ENCODE results near the gene CHCHD4. TPM values are rescaled to one million over a fixed set of nuclear protein-coding genes. Genes with fewer than 3 reads are reported as not detected.

Gene CHCHD4
- total RNA-seq, 1 experiment from 2014 or later: 13.8 TPM

- CTCF ChIA-PET: no interaction called here
Observed at GRCh38 chr3:14147617-14148016, 22.9 kb upstream of the CHCHD4 start.

GRCh38 chr3:14147066-14147435, 22.4 kb upstream of the CHCHD4 start:
- in situ Hi-C loops (cut with HindIII; ENCODE audit: low pct_unique_long_range_greater_than_20kb, low sequenced_read_pairs): no loop called here

More at GRCh38 chr3:14147617-14148016, 22.9 kb upstream of the CHCHD4 start:
- TF ChIP-seq CTCF (IDR thresholded peaks at IDR 0.05) (no peak), SIN3A (IDR thresholded peaks at IDR 0.05; ENCODE audit: borderline replicate concordance, insufficient read depth, low read depth, low read length) (no peak), REST (IDR thresholded peaks at IDR 0.05; ENCODE audit: insufficient read depth in 1 of 2, low read depth in 2 of 2, low read length in 1 of 2) (no peak), POLR2AphosphoS5 (IDR thresholded peaks at IDR 0.05; ENCODE audit: low read depth, low read length) (no peak), TCF7L2 (IDR thresholded peaks at IDR 0.05; ENCODE audit: low read depth, low read length) (no peak)
- intact Hi-C loops (cut with micrococcal nuclease; ENCODE audit: unreplicated experiment) (no loop called here), in situ Hi-C loops (cut with HindIII; ENCODE audit: low pct_unique_long_range_greater_than_20kb, low sequenced_read_pairs) (no loop called here)
- DNase-seq (ENCODE audit: low read depth, low spot score) (no peak), ATAC-seq (no peak)
- Histone ChIP-seq H3K4me1 (ENCODE audit: control insufficient read depth, insufficient read depth, low read length) (peaks cover 27% of the 10 kb centered on the region), H3K27ac (ENCODE audit: low read length) (no peak overlapping the region), H3K27me3 (ENCODE audit: control insufficient read depth, insufficient read depth, low read length) (no peaks in the 10 kb centered on the region), H3K4me3 (ENCODE audit: low read depth in 2 of 2, low read length in 2 of 2) (no peak overlapping the region), H3K9me3 (ENCODE audit: control insufficient read depth, insufficient read depth, low read depth, low read length) (no peaks in the 10 kb centered on the region), H3K36me3 (ENCODE audit: control insufficient read depth, insufficient read depth, low read length) (no peaks in the 10 kb centered on the region; the same call in 1 of the 2 replicates)
- POLR2A ChIA-PET: no interaction called here
- no TSS peak for BruUV-seq (replicated peaks)

More at GRCh38 chr3:14147066-14147435, 22.4 kb upstream of the CHCHD4 start:
- H3K36me3 ChIP-seq (ENCODE audit: control insufficient read depth, insufficient read depth, low read length): no peaks in the 10 kb centered on the region; the same call in 1 of the 2 replicates
- ATAC-seq (no peak), DNase-seq (ENCODE audit: low read depth, low spot score) (no peak)
- H3K4me3 ChIP-seq (ENCODE audit: low read depth in 2 of 2, low read length in 2 of 2): no peak overlapping the region
- TF ChIP-seq REST (IDR thresholded peaks at IDR 0.05; ENCODE audit: insufficient read depth in 1 of 2, low read depth in 2 of 2, low read length in 1 of 2): no peak
- TF ChIP-seq SIN3A (IDR thresholded peaks at IDR 0.05; ENCODE audit: borderline replicate concordance, insufficient read depth, low read depth, low read length): no peak
- TF ChIP-seq CTCF (IDR thresholded peaks at IDR 0.05): no peak
- no peak for TF ChIP-seq TCF7L2 (IDR thresholded peaks at IDR 0.05; ENCODE audit: low read depth, low read length)
- no peak for TF ChIP-seq POLR2AphosphoS5 (IDR thresholded peaks at IDR 0.05; ENCODE audit: low read depth, low read length)
- no TSS peak for BruUV-seq (replicated peaks)
- intact Hi-C loops (cut with micrococcal nuclease; ENCODE audit: unreplicated experiment): no loop called here
- H3K27me3 ChIP-seq (ENCODE audit: control insufficient read depth, insufficient read depth, low read length): no peaks in the 10 kb centered on the region
- H3K27ac ChIP-seq (ENCODE audit: low read length): no peak overlapping the region
- CTCF ChIA-PET: no interaction called here
- H3K4me1 ChIP-seq (ENCODE audit: control insufficient read depth, insufficient read depth, low read length): peaks cover 27% of the 10 kb centered on the region
- POLR2A ChIA-PET: no interaction called here
- H3K9me3 ChIP-seq (ENCODE audit: control insufficient read depth, insufficient read depth, low read depth, low read length): no peaks in the 10 kb centered on the region

All from Panc1 (cell line).